ENCODE results near the gene RAP1GAP2. TPM values are rescaled to one million over a fixed set of nuclear protein-coding genes. Genes with fewer than 3 reads are reported as not detected.
A peak's percentile ranks its signal among the peaks of the same experiment; 100 is the strongest.

Gene RAP1GAP2
- total RNA-seq, 2 experiments from 2014 or later, result 11.3 to 28.2 TPM

DNA sequence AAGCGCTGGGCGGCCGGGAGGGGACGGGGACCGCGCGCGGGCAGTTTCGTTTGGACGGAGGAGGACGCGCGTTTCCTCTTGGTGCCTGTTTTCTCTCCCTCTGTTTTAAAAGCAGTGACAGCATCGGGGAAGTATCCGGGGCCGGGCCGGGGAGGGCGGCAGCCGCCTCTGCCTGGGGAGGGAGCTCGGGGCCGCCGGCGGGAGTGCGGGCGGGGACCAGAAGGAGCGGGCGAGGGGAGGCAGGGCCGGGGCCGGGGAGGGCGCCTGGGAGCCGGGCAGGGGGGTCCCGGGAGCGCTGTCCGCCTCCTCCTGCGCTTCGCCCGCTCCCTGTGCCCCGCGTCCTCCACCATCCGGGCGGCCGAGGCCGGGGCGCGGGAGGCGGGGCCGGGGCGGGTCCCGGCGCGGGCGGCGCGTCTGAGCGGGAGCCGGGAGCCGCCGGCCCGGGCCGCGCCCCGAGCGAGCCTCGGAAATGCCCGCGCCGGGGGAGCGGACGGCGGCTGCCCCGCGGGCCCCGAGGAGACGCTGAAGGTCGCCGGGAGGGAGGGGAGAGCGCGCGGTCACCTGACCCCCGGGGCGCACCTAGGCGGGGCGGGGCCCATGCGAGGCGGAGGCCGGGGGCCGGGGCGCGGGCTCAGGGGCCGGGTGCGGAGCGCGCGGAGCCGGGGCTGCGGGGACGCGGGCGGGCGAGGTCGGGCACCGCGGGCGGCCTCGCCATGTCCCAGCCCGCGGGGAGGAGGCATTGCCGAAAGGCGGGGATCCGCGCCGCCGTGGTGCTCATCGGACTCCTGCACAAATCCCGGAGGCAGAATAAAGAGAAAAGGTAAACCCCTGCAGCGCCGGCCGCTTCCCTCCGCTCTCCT is 57.3 kb downstream of the RAP1GAP2 start:
- ChIA-PET POLR2A (no interaction called here), CTCF (ENCODE audit: unreplicated experiment) (no interaction called here)
- TF ChIP-seq EZH2phosphoT487 (IDR thresholded peaks at IDR 0.05; ENCODE audit: borderline replicate concordance, low read depth, low read length), result no peak
- TF ChIP-seq, protein P1, sequence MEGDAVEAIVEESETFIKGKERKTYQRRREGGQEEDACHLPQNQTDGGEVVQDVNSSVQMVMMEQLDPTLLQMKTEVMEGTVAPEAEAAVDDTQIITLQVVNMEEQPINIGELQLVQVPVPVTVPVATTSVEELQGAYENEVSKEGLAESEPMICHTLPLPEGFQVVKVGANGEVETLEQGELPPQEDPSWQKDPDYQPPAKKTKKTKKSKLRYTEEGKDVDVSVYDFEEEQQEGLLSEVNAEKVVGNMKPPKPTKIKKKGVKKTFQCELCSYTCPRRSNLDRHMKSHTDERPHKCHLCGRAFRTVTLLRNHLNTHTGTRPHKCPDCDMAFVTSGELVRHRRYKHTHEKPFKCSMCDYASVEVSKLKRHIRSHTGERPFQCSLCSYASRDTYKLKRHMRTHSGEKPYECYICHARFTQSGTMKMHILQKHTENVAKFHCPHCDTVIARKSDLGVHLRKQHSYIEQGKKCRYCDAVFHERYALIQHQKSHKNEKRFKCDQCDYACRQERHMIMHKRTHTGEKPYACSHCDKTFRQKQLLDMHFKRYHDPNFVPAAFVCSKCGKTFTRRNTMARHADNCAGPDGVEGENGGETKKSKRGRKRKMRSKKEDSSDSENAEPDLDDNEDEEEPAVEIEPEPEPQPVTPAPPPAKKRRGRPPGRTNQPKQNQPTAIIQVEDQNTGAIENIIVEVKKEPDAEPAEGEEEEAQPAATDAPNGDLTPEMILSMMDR (conservative IDR thresholded peaks at IDR 0.05; ENCODE audit: low read length), result no peak
- DNase-seq (ENCODE audit: low spot score), result peak; percentile 52
- H2AFZ ChIP-seq (ENCODE audit: low read length), result peak overlapping the region; percentile 88
- H3K27ac ChIP-seq (ENCODE audit: low read depth, low read length, poor library complexity, severe bottlenecking), result peak overlapping the region; percentile 80
- peak overlapping the region; percentile 86 for H3K4me2 ChIP-seq (ENCODE audit: low read length)
- peaks cover 20% of the 10 kb centered on the region for H3K79me2 ChIP-seq (ENCODE audit: insufficient read depth, low read depth, low read length)
- H3K36me3 ChIP-seq (ENCODE audit: insufficient read depth, low read length), result no peaks in the 10 kb centered on the region
- H4K20me1 ChIP-seq (ENCODE audit: insufficient read depth, low read length), result no peaks in the 10 kb centered on the region
- intact Hi-C loops (cut with micrococcal nuclease; ENCODE audit: unreplicated experiment), result no loop called here
- H3K9me2 ChIP-seq (ENCODE audit: insufficient read depth, low read length), result no peaks in the 10 kb centered on the region
- BruUV-seq (replicated peaks), result no TSS peak
- H3K4me1 ChIP-seq (ENCODE audit: insufficient read depth, low read length, poor library complexity, severe bottlenecking), result peaks cover 61% of the 10 kb centered on the region
- peak overlapping the region; percentile 75 for H3K4me3 ChIP-seq (ENCODE audit: low read depth, low read length, poor library complexity, severe bottlenecking)
- H3K9me3 ChIP-seq (ENCODE audit: low read length), result no peaks in the 10 kb centered on the region

DNA sequence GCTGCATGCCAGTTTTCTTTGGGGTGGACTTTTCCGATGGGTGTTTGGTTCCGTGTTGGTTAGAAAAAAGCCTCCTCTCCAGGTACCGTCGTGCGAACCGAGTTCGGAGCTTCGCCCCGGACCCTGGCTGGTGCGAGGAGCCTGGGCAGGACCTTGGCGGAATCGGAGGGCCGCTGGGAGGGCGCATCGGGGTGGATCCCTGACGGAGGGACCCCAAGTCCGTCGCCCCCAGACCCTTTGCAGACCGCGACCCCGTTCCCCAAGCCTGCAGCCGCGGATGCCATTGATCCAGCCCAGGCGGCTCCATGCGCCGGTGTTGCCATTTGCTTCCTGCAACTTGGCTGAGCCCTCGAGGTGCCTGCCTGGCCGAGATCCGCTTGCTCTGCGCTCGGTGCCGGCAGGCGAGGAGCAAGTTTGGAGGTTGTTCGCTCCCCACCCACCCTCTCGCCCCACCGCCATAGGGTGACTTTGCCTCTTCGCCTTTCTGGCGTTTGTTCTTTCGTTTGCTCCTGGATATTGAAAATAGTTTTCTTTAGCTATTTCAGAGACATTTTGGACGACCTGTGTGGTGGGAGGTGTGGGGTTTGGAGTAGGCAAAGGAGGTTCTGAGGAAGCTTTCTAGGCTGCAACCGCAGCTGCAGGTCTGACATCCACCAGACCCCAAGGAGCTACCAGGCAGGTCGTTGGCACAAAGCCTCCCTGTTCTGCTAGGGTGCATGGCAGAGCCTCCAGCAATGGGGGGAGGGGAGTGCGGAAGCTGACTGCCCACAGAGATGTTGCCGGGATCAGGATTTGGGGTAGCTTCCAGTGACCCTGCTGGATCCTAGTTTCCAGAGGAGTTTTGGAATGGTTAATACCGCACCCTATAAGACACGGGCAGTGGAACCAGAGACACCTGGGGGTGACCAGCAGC is 58.2 kb downstream of the RAP1GAP2 start:
- peak overlapping the region; percentile 75 for H3K4me3 ChIP-seq (ENCODE audit: low read depth, low read length, poor library complexity, severe bottlenecking)
- ChIA-PET CTCF (ENCODE audit: unreplicated experiment) (no interaction called here), POLR2A (interaction anchor here (0.6 to 0.9 kb wide), 2 partner anchors 77 to 161 kb away, joined by 4 read pairs; no protein-coding TSS in a partner anchor)
- peak; percentile 62 for DNase-seq (ENCODE audit: low spot score)
- H3K4me2 ChIP-seq (ENCODE audit: low read length), result peak overlapping the region; percentile 86
- H2AFZ ChIP-seq (ENCODE audit: low read length), result peak overlapping the region; percentile 56; the same call in 1 of the 2 replicates
- H3K36me3 ChIP-seq (ENCODE audit: insufficient read depth, low read length), result no peaks in the 10 kb centered on the region
- H3K9me3 ChIP-seq (ENCODE audit: low read length), result no peaks in the 10 kb centered on the region
- H4K20me1 ChIP-seq (ENCODE audit: insufficient read depth, low read length), result no peaks in the 10 kb centered on the region
- intact Hi-C loops (cut with micrococcal nuclease; ENCODE audit: unreplicated experiment), result no loop called here
- H3K9me2 ChIP-seq (ENCODE audit: insufficient read depth, low read length), result no peaks in the 10 kb centered on the region
- H3K27ac ChIP-seq (ENCODE audit: low read depth, low read length, poor library complexity, severe bottlenecking), result peak overlapping the region; percentile 42
- TF ChIP-seq EZH2phosphoT487 (IDR thresholded peaks at IDR 0.05; ENCODE audit: borderline replicate concordance, low read depth, low read length), result no peak; the same call in 1 of the 2 replicates
- TF ChIP-seq, protein P1 (conservative IDR thresholded peaks at IDR 0.05; ENCODE audit: low read length), result no peak
- peaks cover 53% of the 10 kb centered on the region for H3K4me1 ChIP-seq (ENCODE audit: insufficient read depth, low read length, poor library complexity, severe bottlenecking)
- H3K79me2 ChIP-seq (ENCODE audit: insufficient read depth, low read depth, low read length), result peaks cover 24% of the 10 kb centered on the region
- BruUV-seq (replicated peaks), result no TSS peak
